ENCODE measurements around the gene EFCAB12. TPM values are rescaled to one million over a fixed set of nuclear protein-coding genes. Genes with fewer than 3 reads are reported as not detected.

Gene EFCAB12
- total and polyA plus RNA-seq, 10 of the 15 experiments (the other 5 are each of a cell fraction or from before 2014, with no cell fraction given): 0.02 to 0.85 (median 0.33) TPM

DNA sequence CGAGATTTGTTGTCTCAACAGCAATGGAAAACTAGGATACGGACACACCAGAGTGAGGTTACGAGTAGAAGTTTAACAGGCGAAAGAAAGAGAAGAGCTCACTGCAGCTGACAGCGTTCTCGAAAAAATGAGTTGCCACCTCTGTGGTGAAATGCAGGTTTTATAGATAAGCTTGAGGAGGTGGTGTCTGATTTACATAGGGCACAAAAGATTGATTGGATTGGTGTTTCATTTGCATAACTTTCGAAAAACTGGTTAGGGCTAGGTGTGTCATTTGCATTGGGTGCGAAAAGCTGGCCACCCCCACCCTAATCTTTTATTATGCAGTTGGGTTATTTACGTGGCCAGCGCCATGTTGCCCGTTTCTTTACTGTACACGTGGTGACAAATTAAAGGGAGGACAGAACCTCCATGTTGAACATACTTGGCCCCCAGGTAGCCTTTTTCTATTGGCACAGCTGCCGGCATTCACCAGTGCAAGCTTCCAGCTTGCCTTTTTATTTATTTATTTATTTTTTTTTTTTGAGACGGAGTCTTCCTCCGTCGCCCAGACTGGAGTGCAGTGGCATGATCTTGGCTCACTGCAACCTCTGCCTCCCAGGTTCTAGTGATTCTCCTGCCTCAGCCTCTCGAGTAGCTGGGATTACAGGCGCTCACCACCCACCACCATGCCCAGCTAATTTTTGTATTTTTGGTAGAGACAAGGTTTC, 19.9 kb upstream of the EFCAB12 start (continued):
- TF ChIP-seq BCL3 (IDR thresholded peaks at IDR 0.05; ENCODE audit: borderline replicate concordance, insufficient read depth, low read depth, low read length, poor library complexity, severe bottlenecking): no peak
- TF ChIP-seq, protein P1, sequence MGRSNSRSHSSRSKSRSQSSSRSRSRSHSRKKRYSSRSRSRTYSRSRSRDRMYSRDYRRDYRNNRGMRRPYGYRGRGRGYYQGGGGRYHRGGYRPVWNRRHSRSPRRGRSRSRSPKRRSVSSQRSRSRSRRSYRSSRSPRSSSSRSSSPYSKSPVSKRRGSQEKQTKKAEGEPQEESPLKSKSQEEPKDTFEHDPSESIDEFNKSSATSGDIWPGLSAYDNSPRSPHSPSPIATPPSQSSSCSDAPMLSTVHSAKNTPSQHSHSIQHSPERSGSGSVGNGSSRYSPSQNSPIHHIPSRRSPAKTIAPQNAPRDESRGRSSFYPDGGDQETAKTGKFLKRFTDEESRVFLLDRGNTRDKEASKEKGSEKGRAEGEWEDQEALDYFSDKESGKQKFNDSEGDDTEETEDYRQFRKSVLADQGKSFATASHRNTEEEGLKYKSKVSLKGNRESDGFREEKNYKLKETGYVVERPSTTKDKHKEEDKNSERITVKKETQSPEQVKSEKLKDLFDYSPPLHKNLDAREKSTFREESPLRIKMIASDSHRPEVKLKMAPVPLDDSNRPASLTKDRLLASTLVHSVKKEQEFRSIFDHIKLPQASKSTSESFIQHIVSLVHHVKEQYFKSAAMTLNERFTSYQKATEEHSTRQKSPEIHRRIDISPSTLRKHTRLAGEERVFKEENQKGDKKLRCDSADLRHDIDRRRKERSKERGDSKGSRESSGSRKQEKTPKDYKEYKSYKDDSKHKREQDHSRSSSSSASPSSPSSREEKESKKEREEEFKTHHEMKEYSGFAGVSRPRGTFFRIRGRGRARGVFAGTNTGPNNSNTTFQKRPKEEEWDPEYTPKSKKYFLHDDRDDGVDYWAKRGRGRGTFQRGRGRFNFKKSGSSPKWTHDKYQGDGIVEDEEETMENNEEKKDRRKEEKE (IDR thresholded peaks at IDR 0.05): no peak
- no peak for TF ChIP-seq PKNOX1 (IDR thresholded peaks at IDR 0.05)
- TF ChIP-seq ZNF592 (IDR thresholded peaks at IDR 0.05): no peak
- TF ChIP-seq MEF2B (IDR thresholded peaks at IDR 0.05; ENCODE audit: partially characterized antibody, poor library complexity, severe bottlenecking): no peak
- TF ChIP-seq IKZF1 (conservative IDR thresholded peaks at IDR 0.05): no peak
- no peak for TF ChIP-seq SMAD5 (IDR thresholded peaks at IDR 0.05; ENCODE audit: low read depth)
- no peak for TF ChIP-seq STAT3 (IDR thresholded peaks at IDR 0.05; ENCODE audit: low read depth, low read length)

Data from GM12878 (cell line).